Thyroid gland (tissue), 4 donors: ENCODE data around the gene FBXO31.

Experiments
- CTCF ChIP-seq, 6 experiments: fragments of 200-600 bp in 3 of 6; fragments of 450-650 bp in 3 of 6; sonication (generic) in 3 of 6; IDR thresholded peaks; one replicate each; pipeline ENCODE4 v1.5.1; 2016 to 2019; ENCODE audit warnings: antibody characterized with exemption in 6 of 6, mild to moderate bottlenecking in 2 of 6, inconsistent platforms in 1 of 6, moderate library complexity in 1 of 6
- POLR2A ChIP-seq, 2 donors: fragments of 450-650 bp; IDR thresholded peaks; one replicate each; pipeline ENCODE4 v1.6.1; 2017; ENCODE audit warnings: antibody characterized with exemption in 2 of 2, mild to moderate bottlenecking in 2 of 2, moderate library complexity in 1 of 2

DNA sequence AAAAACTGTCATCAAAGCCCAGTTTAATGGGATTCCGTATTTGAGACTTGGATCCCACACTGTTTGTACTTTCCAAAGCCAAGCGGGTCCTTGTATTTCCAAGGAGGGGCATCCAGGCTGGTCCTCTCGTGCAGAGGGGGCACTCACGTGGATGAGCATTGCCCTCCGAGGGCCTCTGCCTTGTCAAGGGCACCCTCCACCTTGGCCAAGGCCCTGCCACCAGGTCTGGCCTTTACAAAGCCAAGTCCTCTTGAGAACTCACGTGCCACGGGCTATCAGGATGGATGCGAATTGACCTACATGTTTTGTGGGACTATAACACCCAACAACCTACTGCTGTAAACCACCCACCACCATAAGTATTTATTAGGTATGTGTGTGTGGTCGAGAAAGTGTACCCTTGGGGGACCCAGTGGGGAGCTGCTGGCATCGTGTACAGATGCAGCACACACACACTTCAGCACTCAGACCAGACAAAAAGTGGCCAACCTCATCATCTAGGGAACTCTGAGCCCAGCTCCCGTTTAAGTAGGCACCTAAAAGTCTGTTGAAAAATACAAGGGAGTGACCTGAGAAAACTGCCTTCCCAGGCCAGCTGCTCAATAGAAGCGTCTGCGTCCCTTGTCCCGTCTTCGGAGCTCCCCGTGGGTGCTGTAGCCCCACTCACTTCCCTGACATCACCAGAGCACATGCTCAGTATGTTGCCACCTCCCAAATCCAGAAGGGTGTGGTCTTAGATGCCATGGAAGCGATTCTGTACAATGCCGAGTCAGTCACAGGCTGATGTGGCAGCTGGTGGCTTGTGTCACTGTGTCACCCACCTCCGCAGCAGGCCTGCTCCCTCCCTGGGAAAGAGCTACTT lies 21.4 kb upstream of the FBXO31 start:
- TF ChIP-seq POLR2A (IDR thresholded peaks at IDR 0.05): no peak
- no peak for TF ChIP-seq CTCF (IDR thresholded peaks at IDR 0.05)
